ENCODE results near the gene PTPRU.

PTPRU gene

GRCh38 chr1:29368936-29369932 is 132.9 kb downstream of the PTPRU start:
- DNase-seq: no peak

DNA sequence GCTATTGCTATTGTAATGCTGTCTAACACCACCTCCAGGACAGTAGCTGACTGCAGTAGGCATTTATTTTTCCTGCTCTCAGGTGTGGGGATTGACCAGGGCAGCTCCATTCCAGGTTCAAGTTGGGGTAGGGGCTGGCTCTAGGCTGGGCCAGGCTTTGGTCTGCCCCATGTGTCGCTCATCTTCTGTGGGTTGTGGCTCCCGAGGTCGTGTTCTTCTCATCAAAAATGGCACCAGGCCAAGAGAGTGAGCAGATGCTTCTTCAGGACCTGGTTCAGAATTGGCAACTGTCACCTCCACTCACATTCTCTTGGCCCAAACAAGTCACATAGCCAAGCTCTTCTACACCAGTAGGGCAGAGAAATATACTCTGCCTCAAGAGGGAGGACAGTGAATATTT is 133.7 kb downstream of the PTPRU start:
- DNase-seq: no peak

- no peak for DNase-seq
Measured at GRCh38 chr1:29371332-29371731, 135.0 kb downstream of the PTPRU start.

GRCh38 chr1:29372108-29372507 is 135.8 kb downstream of the PTPRU start:
- no peak for DNase-seq
